ENCODE results near the gene MACROD1. TPM values are rescaled to one million over a fixed set of nuclear protein-coding genes. Genes with fewer than 3 reads are reported as not detected.

MACROD1 gene
- total and polyA plus RNA-seq, 10 donors: 5.1 to 20.3 (median 7.8) TPM

DNA sequence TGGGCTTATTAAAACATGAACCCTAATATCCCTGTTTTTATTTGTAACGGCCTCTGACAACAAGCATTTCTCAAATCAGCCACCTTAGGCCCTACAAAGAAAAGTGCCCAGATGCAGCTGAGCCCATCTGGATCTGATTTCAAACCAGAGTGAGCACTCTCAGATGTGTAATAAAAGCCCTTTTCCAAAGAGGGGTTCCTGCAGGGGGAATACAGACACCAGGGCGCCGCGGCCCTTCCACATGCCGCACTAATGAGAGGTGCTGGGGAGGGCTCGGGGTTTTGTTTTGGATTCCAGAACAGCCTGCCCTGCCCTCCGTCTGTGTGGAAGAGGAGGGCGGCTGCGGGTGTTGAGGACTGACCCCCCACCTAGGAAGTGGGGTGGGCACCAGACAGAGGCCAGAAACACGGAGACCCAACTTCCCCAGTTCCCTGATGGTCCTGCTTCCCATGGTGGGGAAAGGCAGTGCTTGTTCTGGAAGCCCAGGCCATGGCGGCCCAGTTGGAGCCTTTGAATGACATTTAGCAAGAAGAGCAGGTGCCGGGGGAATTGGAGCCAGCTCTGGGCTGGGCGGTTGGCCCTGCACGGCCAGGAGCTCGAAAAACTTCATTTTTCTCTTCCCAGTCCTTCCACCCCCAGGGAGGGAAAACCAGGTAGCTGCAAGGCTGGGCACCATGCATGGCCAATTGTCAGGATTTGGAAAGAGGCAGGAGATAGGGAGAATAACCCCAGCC lies 63.7 kb downstream of the MACROD1 start:
- no peaks in the 10 kb centered on the region for H3K27me3 ChIP-seq (replicated peaks in 1 of 7)
- H3K36me3 ChIP-seq: no peaks in the 10 kb centered on the region
- intact Hi-C loops (cut with DNase I; ENCODE audit: low total_unique reads): no loop called here
- no peaks in the 10 kb centered on the region for H3K4me1 ChIP-seq
- no peaks in the 10 kb centered on the region for H3K9me3 ChIP-seq
- H3K27ac ChIP-seq: no peak overlapping the region
- no peak for TF ChIP-seq POLR2AphosphoS5 (IDR thresholded peaks at IDR 0.05)
- 87 to 94% (median 94%) methylated on average over 9 to 15 of the region's 15 CpGs for WGBS, 5 donors
- H3K4me3 ChIP-seq: no peak overlapping the region
- DNase-seq: no peak

DNA sequence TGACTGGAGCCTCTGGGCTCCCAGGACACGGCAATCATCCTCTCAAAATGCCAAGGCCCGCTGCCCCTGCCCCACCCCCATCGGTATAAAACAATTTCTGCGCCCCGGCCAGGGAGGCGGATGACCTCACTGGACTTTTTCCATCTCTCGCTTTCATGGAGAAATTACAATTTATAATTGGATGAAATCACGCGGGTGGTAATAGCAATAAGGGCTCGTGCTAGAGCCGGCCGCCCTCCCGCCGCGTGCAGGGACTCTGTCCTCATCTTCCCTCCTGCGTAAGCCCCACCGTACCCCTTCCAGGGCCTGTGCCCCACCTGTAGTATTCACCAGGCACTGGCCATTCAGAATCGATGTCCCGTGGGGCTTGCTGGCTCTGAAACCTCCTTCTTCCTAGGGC lies 64.5 kb downstream of the MACROD1 start:
- no peak overlapping the region for H3K27ac ChIP-seq
- no peak for DNase-seq
- TF ChIP-seq POLR2AphosphoS5 (IDR thresholded peaks at IDR 0.05) (no peak), POLR2A (IDR thresholded peaks at IDR 0.05) (no peak)
- TF ChIP-seq, protein P1, sequence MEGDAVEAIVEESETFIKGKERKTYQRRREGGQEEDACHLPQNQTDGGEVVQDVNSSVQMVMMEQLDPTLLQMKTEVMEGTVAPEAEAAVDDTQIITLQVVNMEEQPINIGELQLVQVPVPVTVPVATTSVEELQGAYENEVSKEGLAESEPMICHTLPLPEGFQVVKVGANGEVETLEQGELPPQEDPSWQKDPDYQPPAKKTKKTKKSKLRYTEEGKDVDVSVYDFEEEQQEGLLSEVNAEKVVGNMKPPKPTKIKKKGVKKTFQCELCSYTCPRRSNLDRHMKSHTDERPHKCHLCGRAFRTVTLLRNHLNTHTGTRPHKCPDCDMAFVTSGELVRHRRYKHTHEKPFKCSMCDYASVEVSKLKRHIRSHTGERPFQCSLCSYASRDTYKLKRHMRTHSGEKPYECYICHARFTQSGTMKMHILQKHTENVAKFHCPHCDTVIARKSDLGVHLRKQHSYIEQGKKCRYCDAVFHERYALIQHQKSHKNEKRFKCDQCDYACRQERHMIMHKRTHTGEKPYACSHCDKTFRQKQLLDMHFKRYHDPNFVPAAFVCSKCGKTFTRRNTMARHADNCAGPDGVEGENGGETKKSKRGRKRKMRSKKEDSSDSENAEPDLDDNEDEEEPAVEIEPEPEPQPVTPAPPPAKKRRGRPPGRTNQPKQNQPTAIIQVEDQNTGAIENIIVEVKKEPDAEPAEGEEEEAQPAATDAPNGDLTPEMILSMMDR (IDR thresholded peaks at IDR 0.05 in 8 of 11, conservative IDR thresholded peaks at IDR 0.05 in 3 of 11): no peak
- no peaks in the 10 kb centered on the region for H3K36me3 ChIP-seq
- intact Hi-C loops (cut with DNase I; ENCODE audit: low total_unique reads): no loop called here
- no peak overlapping the region for H3K4me3 ChIP-seq
- peaks cover 0 to 2% (median 0%) of the 10 kb centered on the region in 6 donors for H3K4me1 ChIP-seq
- H3K9me3 ChIP-seq: no peaks in the 10 kb centered on the region
- no peaks in the 10 kb centered on the region for H3K27me3 ChIP-seq (replicated peaks in 1 of 7)
- 90 to 96% (median 92%) methylated on average over 19 of the region's 19 CpGs for WGBS, 5 donors

DNA sequence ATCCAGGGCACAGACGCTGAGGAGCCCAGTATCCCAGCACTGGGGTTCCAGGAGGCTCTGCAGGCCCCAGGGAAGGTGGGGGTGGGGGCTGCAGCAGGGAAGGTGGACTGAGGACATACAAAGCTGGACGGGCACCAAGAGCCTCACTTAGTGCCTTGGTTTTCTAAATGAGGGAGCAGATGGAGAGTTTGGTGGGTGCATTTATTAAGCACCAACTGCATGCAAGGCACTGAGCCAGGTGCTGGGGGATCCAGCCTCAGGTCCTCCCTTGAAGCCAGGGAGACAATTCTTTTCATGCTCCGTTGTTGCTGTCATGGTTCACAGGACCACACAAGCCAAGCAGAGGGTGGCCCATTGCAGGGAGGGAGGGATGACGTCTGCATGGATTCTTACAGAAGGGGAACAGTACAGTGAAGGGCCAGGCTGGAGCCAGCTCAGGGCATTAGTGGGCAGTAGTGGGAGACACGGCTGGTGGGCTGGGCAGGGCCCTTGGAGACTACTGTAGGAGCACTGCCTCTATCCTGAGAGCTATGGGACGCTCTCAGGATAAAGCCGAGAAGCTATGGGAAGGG lies 65.0 kb downstream of the MACROD1 start:
- Histone ChIP-seq H3K27me3 (replicated peaks in 1 of 7) (no peaks in the 10 kb centered on the region), H3K4me3 (no peak overlapping the region), H3K27ac (no peak overlapping the region), H3K4me1 (peaks cover 0 to 8% (median 2%) of the 10 kb centered on the region in 6 donors), H3K36me3 (no peaks in the 10 kb centered on the region), H3K9me3 (no peaks in the 10 kb centered on the region)
- intact Hi-C loops (cut with DNase I; ENCODE audit: low total_unique reads): no loop called here
- WGBS, 5 donors: 79 to 93% (median 85%) methylated on average over 7 of the region's 7 CpGs
- TF ChIP-seq, protein P1 (IDR thresholded peaks at IDR 0.05 in 8 of 11, conservative IDR thresholded peaks at IDR 0.05 in 3 of 11): no peak
- TF ChIP-seq POLR2A (IDR thresholded peaks at IDR 0.05): no peak
- TF ChIP-seq POLR2AphosphoS5 (IDR thresholded peaks at IDR 0.05): no peak
- no peak for DNase-seq

DNA sequence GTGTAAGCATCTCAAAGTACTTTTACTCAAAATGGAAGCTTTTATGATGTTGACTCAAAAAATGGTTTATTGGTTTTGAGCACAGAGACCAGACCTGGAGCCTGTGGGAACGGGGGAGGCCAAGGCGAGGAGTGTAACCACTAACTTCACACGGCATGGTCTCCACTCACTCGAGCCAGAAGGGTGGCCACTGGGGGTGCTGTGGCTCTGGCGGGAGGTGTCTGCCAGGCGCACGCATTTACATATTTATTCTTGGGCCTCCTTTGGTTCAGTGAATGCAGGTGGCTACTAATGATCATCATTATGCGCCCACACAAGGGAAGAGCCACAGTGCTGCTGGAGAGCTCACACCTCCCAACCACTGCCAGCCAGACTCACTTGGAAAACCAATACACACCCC lies 65.6 kb downstream of the MACROD1 start:
- H3K27ac ChIP-seq: no peak overlapping the region
- no peak overlapping the region for H3K4me3 ChIP-seq
- H3K27me3 ChIP-seq (replicated peaks in 1 of 7): no peaks in the 10 kb centered on the region
- peaks cover 0 to 13% (median 5%) of the 10 kb centered on the region in 6 donors for H3K4me1 ChIP-seq
- intact Hi-C loops (cut with DNase I; ENCODE audit: low total_unique reads): no loop called here
- TF ChIP-seq POLR2AphosphoS5 (IDR thresholded peaks at IDR 0.05): no peak
- 63 to 90% (median 77%) methylated on average over 8 of the region's 8 CpGs for WGBS, 5 donors
- H3K9me3 ChIP-seq: no peaks in the 10 kb centered on the region
- H3K36me3 ChIP-seq: no peaks in the 10 kb centered on the region
- DNase-seq: no peak

DNA sequence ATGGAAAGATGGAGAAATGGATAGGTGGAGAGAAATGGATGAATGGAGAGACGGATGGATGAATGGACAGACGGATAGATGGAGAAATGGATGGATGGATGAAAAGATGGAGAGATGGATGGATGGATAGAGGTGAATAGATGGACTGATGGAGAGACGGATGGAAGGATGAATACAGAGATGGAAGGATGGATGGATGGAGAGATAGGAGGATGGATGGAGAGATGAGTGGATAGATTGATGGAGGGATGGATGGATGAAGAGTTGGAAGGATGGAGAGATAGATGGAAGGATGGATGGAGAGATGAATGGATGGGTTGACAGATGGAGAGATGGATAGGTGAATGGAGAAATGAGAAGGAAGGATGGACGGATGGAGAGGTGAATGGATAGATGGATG lies 66.5 kb downstream of the MACROD1 start:
- intact Hi-C loops (cut with DNase I; ENCODE audit: low total_unique reads): no loop called here
- H3K36me3 ChIP-seq: no peaks in the 10 kb centered on the region
- peaks cover 0 to 22% (median 7%) of the 10 kb centered on the region in 6 donors for H3K4me1 ChIP-seq
- H3K27ac ChIP-seq: no peak overlapping the region
- no peaks in the 10 kb centered on the region for H3K27me3 ChIP-seq (replicated peaks in 1 of 7)
- DNase-seq: no peak
- no peak overlapping the region for H3K4me3 ChIP-seq
- H3K9me3 ChIP-seq: no peaks in the 10 kb centered on the region
- WGBS, 5 donors: 67 to 98% (median 94%) methylated on average over 4 of the region's 4 CpGs
- TF ChIP-seq POLR2AphosphoS5 (IDR thresholded peaks at IDR 0.05) (no peak), POLR2A (IDR thresholded peaks at IDR 0.05) (no peak)
- TF ChIP-seq, protein P1 (IDR thresholded peaks at IDR 0.05 in 8 of 11, conservative IDR thresholded peaks at IDR 0.05 in 3 of 11): no peak

Measured in spleen (tissue), 11 donors.